Measurements from ENCODE around the gene IFITM2.

GRCh38 chr11:327581-327923 lies 19.9 kb downstream of the IFITM2 start:
- TF ChIP-seq NFIC (IDR thresholded peaks at IDR 0.05) (no peak), CREB1 (IDR thresholded peaks at IDR 0.05; ENCODE audit: low read depth) (no peak), EP300 (IDR thresholded peaks at IDR 0.05; ENCODE audit: borderline replicate concordance) (no peak), ZBTB7A (IDR thresholded peaks at IDR 0.05; ENCODE audit: low read depth) (no peak), TCF12 (IDR thresholded peaks at IDR 0.05; ENCODE audit: low read depth) (no peak), REST (IDR thresholded peaks at IDR 0.05; ENCODE audit: low read depth) (no peak), MAX (IDR thresholded peaks at IDR 0.05) (no peak), TAF1 (IDR thresholded peaks at IDR 0.05; ENCODE audit: low read depth) (no peak)
